K562 (cell line): ENCODE data around the gene CATSPER3. TPM values are rescaled to one million over a fixed set of nuclear protein-coding genes. Genes with fewer than 3 reads are reported as not detected.

Experiments used
- BRD4 ChIP-seq: fragments of 200-600 bp; sonication (generic); IDR thresholded peaks from 2 replicates; pipeline ENCODE4 v1.6.1; 2017; ENCODE audit warnings: inconsistent platforms
- CHD1 ChIP-seq: fragments of 200-600 bp; sonication (generic); IDR thresholded peaks from one replicate; pipeline ENCODE4 v1.6.1; 2012; ENCODE audit warnings: mild to moderate bottlenecking, moderate library complexity, low read length, inconsistent platforms
- FOXJ3 ChIP-seq: sonication (generic); formaldehyde crosslinking; IDR thresholded peaks from 2 replicates; pipeline ENCODE4 v1.4.0; 2020; ENCODE audit warnings: mild to moderate bottlenecking, missing genetic modification reagents
- HIVEP1 ChIP-seq: fragments of 250-450 bp; sonication (Bioruptor Pico); IDR thresholded peaks from 2 replicates; pipeline ENCODE4 v1.4.0; 2020; ENCODE audit warnings: mild to moderate bottlenecking
- MAFG ChIP-seq: fragments of 450-650 bp; conservative IDR thresholded peaks from 2 replicates; pipeline ENCODE4 v1.6.1; 2016; ENCODE audit warnings: missing genetic modification characterization, missing compliant biosample characterization
- PRPF4 ChIP-seq: fragments of 200-400 bp; formaldehyde crosslinking; IDR thresholded peaks from one replicate; pipeline ENCODE4 v1.6.1; 2017; ENCODE audit warnings: low read length, low read depth, mild to moderate bottlenecking; ENCODE audit not compliant: insufficient read depth, poor library complexity, severe bottlenecking
- RBM14 ChIP-seq: fragments of 200-400 bp; formaldehyde crosslinking; IDR thresholded peaks from 2 replicates; pipeline ENCODE4 v1.6.1; 2018; ENCODE audit warnings: low read depth, mild to moderate bottlenecking, low read length, moderate library complexity, borderline replicate concordance; ENCODE audit not compliant: insufficient read depth
- RCOR1 ChIP-seq, 2 experiments: IDR thresholded peaks; 2 replicates each; pipeline ENCODE4 v1.6.1; 2012; ENCODE audit warnings: low read depth in 2 of 2, low read length in 2 of 2, borderline replicate concordance in 1 of 2, improper control_type of control experiment in 1 of 2
- SNRNP70 ChIP-seq: fragments of 200-400 bp; formaldehyde crosslinking; optimal IDR thresholded peaks from 2 replicates; pipeline ENCODE3; 2017; ENCODE audit warnings: low read depth, low read length
- SOX6 ChIP-seq: fragments of 450-650 bp; IDR thresholded peaks from 2 replicates; pipeline ENCODE4 v1.6.1; 2014; ENCODE audit warnings: mild to moderate bottlenecking
- ZBTB26 ChIP-seq: fragments of 450-650 bp; formaldehyde crosslinking; IDR thresholded peaks from 2 replicates; pipeline ENCODE4 v1.4.0; 2022; ENCODE audit warnings: missing genetic modification characterization
- ZFP1 ChIP-seq: fragments of 450-650 bp; formaldehyde crosslinking; IDR thresholded peaks from 2 replicates; pipeline ENCODE4 v1.4.0; 2020; ENCODE audit warnings: mild to moderate bottlenecking, mixed read lengths
- ZKSCAN8 ChIP-seq: fragments of 200-800 bp; sonication (Bioruptor generic); IDR thresholded peaks from 2 replicates; pipeline ENCODE4 v1.6.1; 2016; ENCODE audit warnings: missing genetic modification characterization, missing compliant biosample characterization
- ZNF212 ChIP-seq: fragments of 450-650 bp; formaldehyde crosslinking; IDR thresholded peaks from 2 replicates; pipeline ENCODE4 v1.4.0; 2020; ENCODE audit warnings: mild to moderate bottlenecking
- ZNF3 ChIP-seq: fragments of 250-450 bp; sonication (Bioruptor Pico); IDR thresholded peaks from 2 replicates; pipeline ENCODE4 v1.5.0; 2021; ENCODE audit warnings: mild to moderate bottlenecking, moderate library complexity
- ZNF76 ChIP-seq: fragments of 250-450 bp; sonication (Bioruptor Pico); IDR thresholded peaks from 2 replicates; pipeline ENCODE4 v1.4.0; 2020; ENCODE audit warnings: mild to moderate bottlenecking, moderate library complexity, borderline replicate concordance
- polyA plus RNA-seq, 8 experiments: library from polyadenylated mRNA; depleted of rRNA in 4 of 8; stranded (reverse) in 5 of 8; unstranded in 3 of 8; fragments of >200 nt; fragmentation: Nextera tagmentation in 2 of 8; fragmentation: Illumina TruSeq in 1 of 8; extraction: Ambion mirVana in 2 of 8; extraction: Trizol in 1 of 8; gene quantifications; 2 replicates each; pipeline versions ENCODE4 v1.2.1 to v1.2.3, GENCODE V29; 2011 to 2014; ENCODE audit warnings: inconsistent platforms in 1 of 8, missing spikeins in 1 of 8
- total RNA-seq, 7 experiments: library from RNA; depleted of rRNA in 6 of 7; stranded (reverse); fragments of >200 nt in 6 of 7; fragmentation: Illumina TruSeq in 2 of 7; extraction: Trizol in 2 of 7; gene quantifications; 2 replicates each; pipeline versions ENCODE4 v1.2.1 to v1.2.3, GENCODE V29; 2011 to 2021; ENCODE audit warnings: low replicate concordance in 1 of 7
- TF ChIP-seq, protein P1 (sequence below): sonication (generic); IDR thresholded peaks from 2 replicates; pipeline ENCODE4 v1.6.1; 2016
- TF ChIP-seq, protein P2 (sequence below): sonication (generic); formaldehyde crosslinking; IDR thresholded peaks from 2 replicates; pipeline ENCODE4 v1.8.0; 2022; ENCODE audit warnings: mild to moderate bottlenecking, missing genetic modification reagents
- TF ChIP-seq, protein P3 (sequence below): sonication (generic); formaldehyde crosslinking; IDR thresholded peaks from 2 replicates; pipeline ENCODE4 v1.8.1; 2023; ENCODE audit warnings: mild to moderate bottlenecking, missing genetic modification reagents

The CATSPER3 gene
- total and polyA plus RNA-seq, 9 of the 15 experiments (the other 6 are each of a cell fraction or from before 2014, with no cell fraction given) = 0.14 to 1.5 (median 0.49) TPM

- TF ChIP-seq, protein P1, sequence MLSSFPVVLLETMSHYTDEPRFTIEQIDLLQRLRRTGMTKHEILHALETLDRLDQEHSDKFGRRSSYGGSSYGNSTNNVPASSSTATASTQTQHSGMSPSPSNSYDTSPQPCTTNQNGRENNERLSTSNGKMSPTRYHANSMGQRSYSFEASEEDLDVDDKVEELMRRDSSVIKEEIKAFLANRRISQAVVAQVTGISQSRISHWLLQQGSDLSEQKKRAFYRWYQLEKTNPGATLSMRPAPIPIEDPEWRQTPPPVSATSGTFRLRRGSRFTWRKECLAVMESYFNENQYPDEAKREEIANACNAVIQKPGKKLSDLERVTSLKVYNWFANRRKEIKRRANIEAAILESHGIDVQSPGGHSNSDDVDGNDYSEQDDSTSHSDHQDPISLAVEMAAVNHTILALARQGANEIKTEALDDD = no peak
- TF ChIP-seq, protein P2, sequence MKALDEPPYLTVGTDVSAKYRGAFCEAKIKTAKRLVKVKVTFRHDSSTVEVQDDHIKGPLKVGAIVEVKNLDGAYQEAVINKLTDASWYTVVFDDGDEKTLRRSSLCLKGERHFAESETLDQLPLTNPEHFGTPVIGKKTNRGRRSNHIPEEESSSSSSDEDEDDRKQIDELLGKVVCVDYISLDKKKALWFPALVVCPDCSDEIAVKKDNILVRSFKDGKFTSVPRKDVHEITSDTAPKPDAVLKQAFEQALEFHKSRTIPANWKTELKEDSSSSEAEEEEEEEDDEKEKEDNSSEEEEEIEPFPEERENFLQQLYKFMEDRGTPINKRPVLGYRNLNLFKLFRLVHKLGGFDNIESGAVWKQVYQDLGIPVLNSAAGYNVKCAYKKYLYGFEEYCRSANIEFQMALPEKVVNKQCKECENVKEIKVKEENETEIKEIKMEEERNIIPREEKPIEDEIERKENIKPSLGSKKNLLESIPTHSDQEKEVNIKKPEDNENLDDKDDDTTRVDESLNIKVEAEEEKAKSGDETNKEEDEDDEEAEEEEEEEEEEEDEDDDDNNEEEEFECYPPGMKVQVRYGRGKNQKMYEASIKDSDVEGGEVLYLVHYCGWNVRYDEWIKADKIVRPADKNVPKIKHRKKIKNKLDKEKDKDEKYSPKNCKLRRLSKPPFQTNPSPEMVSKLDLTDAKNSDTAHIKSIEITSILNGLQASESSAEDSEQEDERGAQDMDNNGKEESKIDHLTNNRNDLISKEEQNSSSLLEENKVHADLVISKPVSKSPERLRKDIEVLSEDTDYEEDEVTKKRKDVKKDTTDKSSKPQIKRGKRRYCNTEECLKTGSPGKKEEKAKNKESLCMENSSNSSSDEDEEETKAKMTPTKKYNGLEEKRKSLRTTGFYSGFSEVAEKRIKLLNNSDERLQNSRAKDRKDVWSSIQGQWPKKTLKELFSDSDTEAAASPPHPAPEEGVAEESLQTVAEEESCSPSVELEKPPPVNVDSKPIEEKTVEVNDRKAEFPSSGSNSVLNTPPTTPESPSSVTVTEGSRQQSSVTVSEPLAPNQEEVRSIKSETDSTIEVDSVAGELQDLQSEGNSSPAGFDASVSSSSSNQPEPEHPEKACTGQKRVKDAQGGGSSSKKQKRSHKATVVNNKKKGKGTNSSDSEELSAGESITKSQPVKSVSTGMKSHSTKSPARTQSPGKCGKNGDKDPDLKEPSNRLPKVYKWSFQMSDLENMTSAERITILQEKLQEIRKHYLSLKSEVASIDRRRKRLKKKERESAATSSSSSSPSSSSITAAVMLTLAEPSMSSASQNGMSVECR = no peak
- TF ChIP-seq MAFG (tag) (no peak), CHD1 (no peak), SOX6 (no peak), RBM14 (no peak), ZNF212 (CRISPR knock-in tag) (no peak), RCOR1 (IDR thresholded peaks at IDR 0.05; ENCODE audit: borderline replicate concordance in 1 of 2, low read depth in 2 of 2, low read length in 2 of 2) (no peak), HIVEP1 (CRISPR knock-in tag) (no peak), BRD4 (no peak), PRPF4 (peak; percentile 46), ZBTB26 (CRISPR knock-in tag) (no peak), ZNF3 (CRISPR knock-in tag) (no peak), ZNF76 (CRISPR knock-in tag) (no peak), ZKSCAN8 (CRISPR knock-in tag) (no peak), FOXJ3 (CRISPR knock-in tag) (no peak), ZFP1 (CRISPR knock-in tag) (no peak), SNRNP70 (no peak)
- TF ChIP-seq, protein P3, sequence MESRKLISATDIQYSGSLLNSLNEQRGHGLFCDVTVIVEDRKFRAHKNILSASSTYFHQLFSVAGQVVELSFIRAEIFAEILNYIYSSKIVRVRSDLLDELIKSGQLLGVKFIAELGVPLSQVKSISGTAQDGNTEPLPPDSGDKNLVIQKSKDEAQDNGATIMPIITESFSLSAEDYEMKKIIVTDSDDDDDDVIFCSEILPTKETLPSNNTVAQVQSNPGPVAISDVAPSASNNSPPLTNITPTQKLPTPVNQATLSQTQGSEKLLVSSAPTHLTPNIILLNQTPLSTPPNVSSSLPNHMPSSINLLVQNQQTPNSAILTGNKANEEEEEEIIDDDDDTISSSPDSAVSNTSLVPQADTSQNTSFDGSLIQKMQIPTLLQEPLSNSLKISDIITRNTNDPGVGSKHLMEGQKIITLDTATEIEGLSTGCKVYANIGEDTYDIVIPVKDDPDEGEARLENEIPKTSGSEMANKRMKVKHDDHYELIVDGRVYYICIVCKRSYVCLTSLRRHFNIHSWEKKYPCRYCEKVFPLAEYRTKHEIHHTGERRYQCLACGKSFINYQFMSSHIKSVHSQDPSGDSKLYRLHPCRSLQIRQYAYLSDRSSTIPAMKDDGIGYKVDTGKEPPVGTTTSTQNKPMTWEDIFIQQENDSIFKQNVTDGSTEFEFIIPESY (CRISPR knock-in tag) = peak; percentile 98
These were observed 61.2 kb downstream of the CATSPER3 start (continued) for GRCh38 chr5:135028791-135029476.
